HepG2 (cell line): ENCODE measurements around the gene CHAF1A. TPM values are rescaled to one million over a fixed set of nuclear protein-coding genes. Genes with fewer than 3 reads are reported as not detected.

Source experiments
- ARNT2 ChIP-seq: sonication (generic); formaldehyde crosslinking; IDR thresholded peaks from 2 replicates; pipeline ENCODE4 v1.8.0; 2022; ENCODE audit warnings: mild to moderate bottlenecking, low read depth, missing genetic modification reagents, moderate library complexity
- CEBPG ChIP-seq: IDR thresholded peaks from 2 replicates; pipeline ENCODE4 v1.6.1; 2016
- CREB1 ChIP-seq, 2 experiments: fragments of 450-650 bp in 1 of 2; IDR thresholded peaks; 2 replicates each; pipeline ENCODE4 v1.6.1; 2016 to 2017; ENCODE audit warnings: control low read depth in 1 of 2, mild to moderate bottlenecking in 1 of 2, missing compliant biosample characterization in 1 of 2, missing genetic modification characterization in 1 of 2
- ELF3 ChIP-seq: IDR thresholded peaks from 2 replicates; pipeline ENCODE4 v1.6.1; 2016; ENCODE audit warnings: missing genetic modification reagents, missing compliant biosample characterization
- HNRNPL ChIP-seq: fragments of 200-400 bp; formaldehyde crosslinking; IDR thresholded peaks from 2 replicates; pipeline ENCODE4 v1.6.1; 2017; ENCODE audit warnings: mild to moderate bottlenecking, low read depth, low read length
- HOXA3 ChIP-seq: sonication (generic); formaldehyde crosslinking; IDR thresholded peaks from 2 replicates; pipeline ENCODE4 v1.5.0; 2020; ENCODE audit warnings: missing genetic modification reagents
- NFIC ChIP-seq: IDR thresholded peaks from 2 replicates; pipeline ENCODE4 v1.6.1; 2012; ENCODE audit warnings: mild to moderate bottlenecking, low read length, inconsistent platforms
- POGZ ChIP-seq: sonication (generic); formaldehyde crosslinking; IDR thresholded peaks from 2 replicates; pipeline ENCODE4 v1.4.0; 2020; ENCODE audit warnings: mild to moderate bottlenecking, missing genetic modification reagents
- SMC3 ChIP-seq: IDR thresholded peaks from 2 replicates; pipeline ENCODE4 v1.6.1; 2011; ENCODE audit warnings: low read length, improper control_type of control experiment
- SYNCRIP ChIP-seq: fragments of 200-400 bp; formaldehyde crosslinking; IDR thresholded peaks from 2 replicates; pipeline ENCODE4 v1.6.1; 2018; ENCODE audit warnings: mild to moderate bottlenecking, low read depth, low read length; ENCODE audit not compliant: insufficient read depth
- TBL1XR1 ChIP-seq: fragments of 150-350 bp; IDR thresholded peaks from 2 replicates; pipeline ENCODE4 v1.6.1; 2014; ENCODE audit warnings: borderline replicate concordance, low read length; ENCODE audit not compliant: partially characterized antibody
- TEAD2 ChIP-seq: sonication (generic); formaldehyde crosslinking; IDR thresholded peaks from 2 replicates; pipeline ENCODE4 v1.9.0; 2021; ENCODE audit warnings: missing genetic modification reagents
- ZEB1 ChIP-seq: IDR thresholded peaks from 2 replicates; pipeline ENCODE4 v1.6.1; 2012; ENCODE audit warnings: mild to moderate bottlenecking, low read depth, inconsistent platforms; ENCODE audit not compliant: insufficient replicate concordance
- polyA plus RNA-seq, 8 experiments: library from polyadenylated mRNA; depleted of rRNA in 3 of 8; stranded (reverse) in 7 of 8; unstranded in 1 of 8; fragments of >200 nt; fragmentation: Illumina TruSeq in 4 of 8; extraction: Trizol in 4 of 8; gene quantifications; 2 replicates each; pipeline versions ENCODE4 v1.2.1 to v1.2.3, GENCODE V29; 2011 to 2016; ENCODE audit warnings: low read depth in 4 of 8, missing spikeins in 1 of 8, mixed read lengths in 1 of 8; ENCODE audit not compliant: insufficient read depth in 1 of 8
- total RNA-seq, 5 experiments: library from RNA; depleted of rRNA; stranded (reverse); fragments of >200 nt; fragmentation: Illumina TruSeq; extraction: Trizol; gene quantifications; 2 replicates each; pipeline ENCODE4 v1.2.3, GENCODE V29; 2016; ENCODE audit warnings: low read depth in 1 of 5
- TF ChIP-seq, protein P1 (sequence below): sonication (generic); IDR thresholded peaks from 2 replicates; pipeline ENCODE4 v1.6.1; 2016; ENCODE audit warnings: low read depth, borderline replicate concordance
- TF ChIP-seq, protein P2 (sequence below): sonication (generic); formaldehyde crosslinking; IDR thresholded peaks from 2 replicates; pipeline ENCODE4 v1.8.1; 2023; ENCODE audit warnings: missing genetic modification reagents, mild to moderate bottlenecking, borderline replicate concordance
- TF ChIP-seq, protein P3 (sequence below): sonication (generic); formaldehyde crosslinking; IDR thresholded peaks from 2 replicates; pipeline ENCODE4 v1.9.0; 2022; ENCODE audit warnings: missing genetic modification reagents, mild to moderate bottlenecking, borderline replicate concordance
- TF ChIP-seq, protein P4 (sequence below): sonication (generic); formaldehyde crosslinking; IDR thresholded peaks from 2 replicates; pipeline ENCODE4 v1.5.0; 2020; ENCODE audit warnings: missing genetic modification reagents
- TF ChIP-seq, protein P5 (sequence below): sonication (generic); formaldehyde crosslinking; IDR thresholded peaks from 2 replicates; pipeline ENCODE4 v1.5.0; 2020; ENCODE audit warnings: mild to moderate bottlenecking, missing genetic modification reagents, moderate library complexity
- TF ChIP-seq, protein P6 (sequence below), 2 experiments: sonication (generic) in 1 of 2; formaldehyde crosslinking in 1 of 2; IDR thresholded peaks; 2 replicates each; pipeline versions ENCODE4 v1.4.0 to v1.6.1; 2018 to 2020; ENCODE audit warnings: missing genetic modification reagents in 2 of 2, borderline replicate concordance in 1 of 2, low read depth in 1 of 2, mild to moderate bottlenecking in 1 of 2, missing biosample characterization in 1 of 2

CHAF1A gene
- total and polyA plus RNA-seq, 2 of the 13 experiments (the other 11 are each of a cell fraction or from before 2014, with no cell fraction given), result 11.0 to 34.8 TPM

DNA sequence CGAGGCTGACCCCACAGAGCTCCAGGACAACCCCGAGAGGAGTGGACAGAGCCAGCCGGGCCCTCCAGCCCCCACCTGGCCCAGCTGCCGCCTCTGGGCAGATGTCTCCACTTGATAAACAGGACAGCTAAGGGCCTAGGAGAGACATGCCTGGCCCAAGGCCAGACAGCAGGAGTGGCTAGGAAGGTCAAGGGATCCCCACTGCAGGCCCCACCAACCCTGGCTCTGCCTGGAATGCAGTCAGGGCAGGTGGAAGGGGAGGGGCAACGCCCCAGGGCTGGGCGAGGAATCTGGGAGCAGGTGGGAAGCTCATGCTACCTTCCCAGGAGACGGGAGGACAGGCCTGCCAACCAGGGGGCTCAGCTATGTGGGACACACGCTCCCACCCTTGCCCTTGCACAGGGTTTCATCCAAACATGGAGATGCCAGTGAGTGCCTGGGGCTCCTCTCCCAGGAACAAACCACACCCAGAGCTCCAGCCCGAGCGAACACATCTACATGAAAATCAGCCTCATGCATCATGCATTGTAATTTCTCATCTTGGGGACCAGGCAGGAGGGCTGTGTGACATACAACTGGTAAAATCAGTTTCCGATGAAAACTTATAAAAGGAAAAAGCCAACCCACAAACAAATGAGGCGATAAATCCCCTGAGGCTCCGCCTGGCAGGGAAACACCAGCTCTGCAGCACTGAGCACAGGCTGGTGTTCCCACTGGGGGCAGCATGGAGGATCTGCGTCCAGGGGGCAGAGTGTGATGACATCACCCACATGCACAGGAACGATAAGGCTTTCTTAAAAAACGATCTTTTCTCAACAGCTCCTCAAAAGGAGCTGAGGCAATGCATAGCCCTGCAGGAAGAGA lies 27.0 kb upstream of the CHAF1A start (continued):
- TF ChIP-seq, protein P1, sequence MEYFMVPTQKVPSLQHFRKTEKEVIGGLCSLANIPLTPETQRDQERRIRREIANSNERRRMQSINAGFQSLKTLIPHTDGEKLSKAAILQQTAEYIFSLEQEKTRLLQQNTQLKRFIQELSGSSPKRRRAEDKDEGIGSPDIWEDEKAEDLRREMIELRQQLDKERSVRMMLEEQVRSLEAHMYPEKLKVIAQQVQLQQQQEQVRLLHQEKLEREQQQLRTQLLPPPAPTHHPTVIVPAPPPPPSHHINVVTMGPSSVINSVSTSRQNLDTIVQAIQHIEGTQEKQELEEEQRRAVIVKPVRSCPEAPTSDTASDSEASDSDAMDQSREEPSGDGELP, result peak; percentile 49; the same call in 1 of the 2 replicates
- TF ChIP-seq SYNCRIP, result no peak
- peak; percentile 38; the same call in 1 of the 2 replicates for TF ChIP-seq CEBPG
- peak; percentile 70 for TF ChIP-seq ZEB1
- peak; percentile 45; the same call in 1 of the 2 replicates for TF ChIP-seq HOXA3 (CRISPR knock-in tag)
- TF ChIP-seq, protein P2, sequence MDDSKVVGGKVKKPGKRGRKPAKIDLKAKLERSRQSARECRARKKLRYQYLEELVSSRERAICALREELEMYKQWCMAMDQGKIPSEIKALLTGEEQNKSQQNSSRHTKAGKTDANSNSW (CRISPR knock-in tag), result no peak
- TF ChIP-seq ELF3 (CRISPR knock-in tag), result 0 out of 2 replicates have a peak, but pooled peaks have one; percentile 12
- TF ChIP-seq, protein P3, sequence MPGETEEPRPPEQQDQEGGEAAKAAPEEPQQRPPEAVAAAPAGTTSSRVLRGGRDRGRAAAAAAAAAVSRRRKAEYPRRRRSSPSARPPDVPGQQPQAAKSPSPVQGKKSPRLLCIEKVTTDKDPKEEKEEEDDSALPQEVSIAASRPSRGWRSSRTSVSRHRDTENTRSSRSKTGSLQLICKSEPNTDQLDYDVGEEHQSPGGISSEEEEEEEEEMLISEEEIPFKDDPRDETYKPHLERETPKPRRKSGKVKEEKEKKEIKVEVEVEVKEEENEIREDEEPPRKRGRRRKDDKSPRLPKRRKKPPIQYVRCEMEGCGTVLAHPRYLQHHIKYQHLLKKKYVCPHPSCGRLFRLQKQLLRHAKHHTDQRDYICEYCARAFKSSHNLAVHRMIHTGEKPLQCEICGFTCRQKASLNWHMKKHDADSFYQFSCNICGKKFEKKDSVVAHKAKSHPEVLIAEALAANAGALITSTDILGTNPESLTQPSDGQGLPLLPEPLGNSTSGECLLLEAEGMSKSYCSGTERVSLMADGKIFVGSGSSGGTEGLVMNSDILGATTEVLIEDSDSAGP (CRISPR knock-in tag), result 0 out of 2 replicates have a peak, but pooled peaks have one; percentile 11
- TF ChIP-seq, protein P4, sequence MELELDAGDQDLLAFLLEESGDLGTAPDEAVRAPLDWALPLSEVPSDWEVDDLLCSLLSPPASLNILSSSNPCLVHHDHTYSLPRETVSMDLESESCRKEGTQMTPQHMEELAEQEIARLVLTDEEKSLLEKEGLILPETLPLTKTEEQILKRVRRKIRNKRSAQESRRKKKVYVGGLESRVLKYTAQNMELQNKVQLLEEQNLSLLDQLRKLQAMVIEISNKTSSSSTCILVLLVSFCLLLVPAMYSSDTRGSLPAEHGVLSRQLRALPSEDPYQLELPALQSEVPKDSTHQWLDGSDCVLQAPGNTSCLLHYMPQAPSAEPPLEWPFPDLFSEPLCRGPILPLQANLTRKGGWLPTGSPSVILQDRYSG (CRISPR knock-in tag), result no peak
- no peak for TF ChIP-seq NFIC
- TF ChIP-seq, protein P5, sequence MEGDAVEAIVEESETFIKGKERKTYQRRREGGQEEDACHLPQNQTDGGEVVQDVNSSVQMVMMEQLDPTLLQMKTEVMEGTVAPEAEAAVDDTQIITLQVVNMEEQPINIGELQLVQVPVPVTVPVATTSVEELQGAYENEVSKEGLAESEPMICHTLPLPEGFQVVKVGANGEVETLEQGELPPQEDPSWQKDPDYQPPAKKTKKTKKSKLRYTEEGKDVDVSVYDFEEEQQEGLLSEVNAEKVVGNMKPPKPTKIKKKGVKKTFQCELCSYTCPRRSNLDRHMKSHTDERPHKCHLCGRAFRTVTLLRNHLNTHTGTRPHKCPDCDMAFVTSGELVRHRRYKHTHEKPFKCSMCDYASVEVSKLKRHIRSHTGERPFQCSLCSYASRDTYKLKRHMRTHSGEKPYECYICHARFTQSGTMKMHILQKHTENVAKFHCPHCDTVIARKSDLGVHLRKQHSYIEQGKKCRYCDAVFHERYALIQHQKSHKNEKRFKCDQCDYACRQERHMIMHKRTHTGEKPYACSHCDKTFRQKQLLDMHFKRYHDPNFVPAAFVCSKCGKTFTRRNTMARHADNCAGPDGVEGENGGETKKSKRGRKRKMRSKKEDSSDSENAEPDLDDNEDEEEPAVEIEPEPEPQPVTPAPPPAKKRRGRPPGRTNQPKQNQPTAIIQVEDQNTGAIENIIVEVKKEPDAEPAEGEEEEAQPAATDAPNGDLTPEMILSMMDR, result peak; percentile 45
- TF ChIP-seq, protein P6, sequence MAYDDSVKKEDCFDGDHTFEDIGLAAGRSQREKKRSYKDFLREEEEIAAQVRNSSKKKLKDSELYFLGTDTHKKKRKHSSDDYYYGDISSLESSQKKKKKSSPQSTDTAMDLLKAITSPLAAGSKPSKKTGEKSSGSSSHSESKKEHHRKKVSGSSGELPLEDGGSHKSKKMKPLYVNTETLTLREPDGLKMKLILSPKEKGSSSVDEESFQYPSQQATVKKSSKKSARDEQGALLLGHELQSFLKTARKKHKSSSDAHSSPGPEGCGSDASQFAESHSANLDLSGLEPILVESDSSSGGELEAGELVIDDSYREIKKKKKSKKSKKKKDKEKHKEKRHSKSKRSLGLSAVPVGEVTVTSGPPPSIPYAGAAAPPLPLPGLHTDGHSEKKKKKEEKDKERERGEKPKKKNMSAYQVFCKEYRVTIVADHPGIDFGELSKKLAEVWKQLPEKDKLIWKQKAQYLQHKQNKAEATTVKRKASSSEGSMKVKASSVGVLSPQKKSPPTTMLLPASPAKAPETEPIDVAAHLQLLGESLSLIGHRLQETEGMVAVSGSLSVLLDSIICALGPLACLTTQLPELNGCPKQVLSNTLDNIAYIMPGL (CRISPR knock-in tag; IDR thresholded peaks at IDR 0.05; ENCODE audit: borderline replicate concordance in 1 of 2, low read depth in 1 of 2), result peak in 1 of 2 experiments; percentile 21; a peak in 1 of 4 replicates
- TF ChIP-seq POGZ, result no peak
- 0 out of 2 replicates have a peak, but pooled peaks have one; percentile 13 for TF ChIP-seq SMC3
- TF ChIP-seq TBL1XR1, result no peak
- TF ChIP-seq TEAD2 (CRISPR knock-in tag), result no peak
- TF ChIP-seq ARNT2 (CRISPR knock-in tag), result no peak
- TF ChIP-seq HNRNPL, result 0 out of 2 replicates have a peak, but pooled peaks have one; percentile 29
- TF ChIP-seq CREB1 (IDR thresholded peaks at IDR 0.05), result peak; percentile 51; the same call in 1 of the 2 replicates
- TF ChIP-seq CREB1 (CRISPR knock-in tag; IDR thresholded peaks at IDR 0.05), result no peak; the same call in 1 of the 2 replicates
